ENCODE results near the gene TMEM143. TPM values are rescaled to one million over a fixed set of nuclear protein-coding genes. Genes with fewer than 3 reads are reported as not detected.

Gene TMEM143
- total and polyA plus RNA-seq, 10 of the 15 experiments (the other 5 are each of a cell fraction or from before 2014, with no cell fraction given) = 1.5 to 19.5 (median 10.1) TPM

DNA sequence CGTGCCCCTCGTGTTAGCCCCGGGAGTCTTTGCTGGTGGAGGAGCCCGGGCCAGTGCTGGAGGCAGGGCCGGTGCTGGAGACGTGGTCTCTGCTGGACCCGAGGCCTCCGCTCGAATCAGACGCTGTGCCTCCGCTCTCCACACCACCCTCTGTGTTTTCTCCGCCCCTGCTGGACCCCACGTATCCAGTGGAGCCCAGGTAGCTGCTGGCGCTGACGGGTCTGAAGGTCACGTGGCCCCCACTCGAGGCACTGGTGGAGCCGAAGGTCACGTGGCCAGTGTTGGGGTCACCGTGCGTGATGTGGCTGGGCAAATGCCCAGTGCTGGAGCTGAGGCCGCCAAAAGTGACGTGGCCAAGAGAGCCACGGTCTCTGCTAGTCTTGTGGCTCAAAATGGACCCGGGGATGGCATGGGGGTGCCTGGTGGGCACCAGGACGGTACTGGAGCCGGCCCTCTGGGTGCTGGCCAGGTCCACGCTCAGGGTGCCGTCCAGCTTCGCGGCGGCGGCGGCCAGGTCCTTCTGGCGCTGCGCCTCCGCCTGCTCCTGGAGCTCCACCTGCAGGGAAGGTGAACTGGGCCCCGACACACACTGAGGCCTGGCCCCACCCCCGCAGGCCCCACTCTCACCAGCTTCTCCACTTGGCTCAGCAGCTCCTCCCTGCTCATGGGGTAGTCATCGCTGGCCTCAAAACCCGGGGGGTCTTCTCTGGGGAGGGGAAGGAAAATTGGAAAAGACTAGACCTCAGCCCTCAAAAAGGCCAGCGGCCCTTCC lies 66.6 kb downstream of the TMEM143 start:
- Histone ChIP-seq H2AFZ (ENCODE audit: control insufficient read depth, low read depth, low read length) (no peak overlapping the region), H3K4me2 (ENCODE audit: control insufficient read depth, insufficient read depth) (no peak overlapping the region), H3K9me3 (replicated peaks; ENCODE audit: control insufficient read depth, insufficient read depth, low read length) (no peaks in the 10 kb centered on the region), H3K79me2 (ENCODE audit: control insufficient read depth, insufficient read depth, low read length) (no peaks in the 10 kb centered on the region), H3K36me3 (ENCODE audit: control insufficient read depth in 2 of 2, insufficient read depth in 2 of 2, low read length in 1 of 2) (no peaks in the 10 kb centered on the region), H3K9ac (ENCODE audit: control insufficient read depth, insufficient read depth, low read length) (no peak overlapping the region), H3K4me1 (ENCODE audit: control insufficient read depth, insufficient read depth, low read length) (no peaks in the 10 kb centered on the region), H3K27me3 (replicated peaks in 1 of 2; ENCODE audit: control insufficient read depth in 2 of 2, insufficient read depth in 2 of 2, low read length in 1 of 2) (no peaks in the 10 kb centered on the region), H4K20me1 (ENCODE audit: control insufficient read depth, insufficient read depth) (no peaks in the 10 kb centered on the region), H3K4me3 (no peak overlapping the region), H3K27ac (ENCODE audit: control insufficient read depth, insufficient read depth) (no peak overlapping the region)
- DNase-seq (ENCODE audit: low read depth, low spot score) = no peak
- intact Hi-C loops (cut with micrococcal nuclease; ENCODE audit: unreplicated experiment) (no loop called here), in situ Hi-C loops (cut with MboI) (loop anchor here (10.0 kb wide), 1 partner anchor 332 kb away; no protein-coding TSS in a partner anchor)
- ATAC-seq = no peak
- CTCF ChIA-PET = no interaction called here
- TF ChIP-seq, protein P1, sequence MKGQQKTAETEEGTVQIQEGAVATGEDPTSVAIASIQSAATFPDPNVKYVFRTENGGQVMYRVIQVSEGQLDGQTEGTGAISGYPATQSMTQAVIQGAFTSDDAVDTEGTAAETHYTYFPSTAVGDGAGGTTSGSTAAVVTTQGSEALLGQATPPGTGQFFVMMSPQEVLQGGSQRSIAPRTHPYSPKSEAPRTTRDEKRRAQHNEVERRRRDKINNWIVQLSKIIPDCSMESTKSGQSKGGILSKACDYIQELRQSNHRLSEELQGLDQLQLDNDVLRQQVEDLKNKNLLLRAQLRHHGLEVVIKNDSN (IDR thresholded peaks at IDR 0.05; ENCODE audit: borderline replicate concordance, extremely low read length, insufficient read depth, low read depth, low read length) = peak; percentile 55
- TF ChIP-seq NR2C2 (IDR thresholded peaks at IDR 0.05; ENCODE audit: borderline replicate concordance, control insufficient read depth, insufficient read length, low read depth) = no peak
- TF ChIP-seq MTA3 (IDR thresholded peaks at IDR 0.05; ENCODE audit: borderline replicate concordance, low read length) = no peak
- SMC1A ChIA-PET (ENCODE audit: uncharacterized antibody, unreplicated experiment) = no interaction called here
- FAIRE-seq = no peak
- POLR2A ChIA-PET = no interaction called here
- 48% methylated on average over 37 of the region's 42 CpGs for WGBS (ENCODE audit: insufficient coverage, insufficient replicate concordance, low lambda C conversion rate, missing lambda C conversion rate)
- RAD21 ChIA-PET (ENCODE audit: unreplicated experiment) = no interaction called here
- BruUV-seq (replicated peaks) = no TSS peak

DNA sequence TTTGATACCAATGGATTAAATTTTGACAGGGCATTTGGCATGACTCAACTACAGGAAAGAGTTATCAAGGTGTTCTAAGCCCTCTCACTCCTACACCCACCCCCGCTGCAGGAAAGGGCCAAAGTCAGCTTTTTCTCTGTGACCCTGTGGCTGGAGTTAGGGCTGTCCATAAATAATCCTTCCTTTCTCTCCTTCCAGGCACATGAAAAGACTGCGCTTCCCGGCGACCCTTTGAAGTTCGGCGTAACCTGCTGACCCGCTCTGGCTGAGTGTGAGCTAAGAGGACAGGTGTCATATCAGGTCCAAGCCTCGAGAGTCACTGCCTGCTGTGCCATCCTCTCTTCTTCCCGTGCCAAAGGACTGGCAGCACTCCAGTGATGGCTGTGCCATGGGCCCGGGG lies 68.3 kb downstream of the TMEM143 start:
- no TSS peak for BruUV-seq (replicated peaks)
- POLR2A ChIA-PET = no interaction called here
- in situ Hi-C loops (cut with MboI) (loop anchor here (10.0 kb wide), 1 partner anchor 331 kb away; no protein-coding TSS in a partner anchor), intact Hi-C loops (cut with micrococcal nuclease; ENCODE audit: unreplicated experiment) (no loop called here)
- ATAC-seq (no peak), DNase-seq (ENCODE audit: low read depth, low spot score) (no peak), FAIRE-seq (no peak)
- no peak overlapping the region for H3K4me2 ChIP-seq (ENCODE audit: control insufficient read depth, insufficient read depth)
- no peaks in the 10 kb centered on the region for H3K36me3 ChIP-seq (ENCODE audit: control insufficient read depth in 2 of 2, insufficient read depth in 2 of 2, low read length in 1 of 2)
- H3K4me3 ChIP-seq = no peak overlapping the region
- H3K4me1 ChIP-seq (ENCODE audit: control insufficient read depth, insufficient read depth, low read length) = peaks cover 3% of the 10 kb centered on the region; the same call in 1 of the 2 replicates
- H3K9ac ChIP-seq (ENCODE audit: control insufficient read depth, insufficient read depth, low read length) = no peak overlapping the region
- no peaks in the 10 kb centered on the region for H3K27me3 ChIP-seq (replicated peaks in 1 of 2; ENCODE audit: control insufficient read depth in 2 of 2, insufficient read depth in 2 of 2, low read length in 1 of 2)
- RAD21 ChIA-PET (ENCODE audit: unreplicated experiment) = no interaction called here
- 65% methylated on average over 10 of the region's 10 CpGs for WGBS (ENCODE audit: insufficient coverage, insufficient replicate concordance, low lambda C conversion rate, missing lambda C conversion rate)
- no peak overlapping the region for H3K27ac ChIP-seq (ENCODE audit: control insufficient read depth, insufficient read depth)
- no peak overlapping the region for H2AFZ ChIP-seq (ENCODE audit: control insufficient read depth, low read depth, low read length)
- no peaks in the 10 kb centered on the region for H3K9me3 ChIP-seq (replicated peaks; ENCODE audit: control insufficient read depth, insufficient read depth, low read length)
- SMC1A ChIA-PET (ENCODE audit: uncharacterized antibody, unreplicated experiment) = no interaction called here
- CTCF ChIA-PET = interaction anchor here (0.6 to 1.4 kb wide), 2 partner anchors 34 to 1895 kb away, joined by 3 to 6 read pairs; no protein-coding TSS in a partner anchor
- H3K79me2 ChIP-seq (ENCODE audit: control insufficient read depth, insufficient read depth, low read length) = no peaks in the 10 kb centered on the region
- H4K20me1 ChIP-seq (ENCODE audit: control insufficient read depth, insufficient read depth) = no peaks in the 10 kb centered on the region
- TF ChIP-seq PAX5 (IDR thresholded peaks at IDR 0.05; ENCODE audit: borderline replicate concordance, low read depth, low read length) (no peak), TAF1 (IDR thresholded peaks at IDR 0.05; ENCODE audit: borderline replicate concordance, low read depth, low read length) (no peak), NFYB (IDR thresholded peaks at IDR 0.05; ENCODE audit: insufficient read depth, low read depth, low read length) (no peak), HDAC6 (IDR thresholded peaks at IDR 0.05; ENCODE audit: unreplicated experiment) (no peak), MEF2B (IDR thresholded peaks at IDR 0.05; ENCODE audit: partially characterized antibody, poor library complexity, severe bottlenecking) (no peak), ASH2L (IDR thresholded peaks at IDR 0.05; ENCODE audit: borderline replicate concordance, low read depth) (no peak), POLR2A (IDR thresholded peaks at IDR 0.05; ENCODE audit: low read depth, low read length) (no peak), YBX1 (IDR thresholded peaks at IDR 0.05) (no peak)
- TF ChIP-seq, protein P2, sequence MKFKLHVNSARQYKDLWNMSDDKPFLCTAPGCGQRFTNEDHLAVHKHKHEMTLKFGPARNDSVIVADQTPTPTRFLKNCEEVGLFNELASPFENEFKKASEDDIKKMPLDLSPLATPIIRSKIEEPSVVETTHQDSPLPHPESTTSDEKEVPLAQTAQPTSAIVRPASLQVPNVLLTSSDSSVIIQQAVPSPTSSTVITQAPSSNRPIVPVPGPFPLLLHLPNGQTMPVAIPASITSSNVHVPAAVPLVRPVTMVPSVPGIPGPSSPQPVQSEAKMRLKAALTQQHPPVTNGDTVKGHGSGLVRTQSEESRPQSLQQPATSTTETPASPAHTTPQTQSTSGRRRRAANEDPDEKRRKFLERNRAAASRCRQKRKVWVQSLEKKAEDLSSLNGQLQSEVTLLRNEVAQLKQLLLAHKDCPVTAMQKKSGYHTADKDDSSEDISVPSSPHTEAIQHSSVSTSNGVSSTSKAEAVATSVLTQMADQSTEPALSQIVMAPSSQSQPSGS (IDR thresholded peaks at IDR 0.05; ENCODE audit: low read length) = no peak

Data from GM12878 (cell line).